HPDE6-E6E7 (cell line): ENCODE measurements around the gene CTNNB1.

ENCODE experiments used
- DNase-seq: peaks from one replicate; pipeline ENCODE4 v3.0.0; 2011; ENCODE audit warnings: missing footprints; ENCODE audit errors: extremely low spot score

The CTNNB1 gene

DNA sequence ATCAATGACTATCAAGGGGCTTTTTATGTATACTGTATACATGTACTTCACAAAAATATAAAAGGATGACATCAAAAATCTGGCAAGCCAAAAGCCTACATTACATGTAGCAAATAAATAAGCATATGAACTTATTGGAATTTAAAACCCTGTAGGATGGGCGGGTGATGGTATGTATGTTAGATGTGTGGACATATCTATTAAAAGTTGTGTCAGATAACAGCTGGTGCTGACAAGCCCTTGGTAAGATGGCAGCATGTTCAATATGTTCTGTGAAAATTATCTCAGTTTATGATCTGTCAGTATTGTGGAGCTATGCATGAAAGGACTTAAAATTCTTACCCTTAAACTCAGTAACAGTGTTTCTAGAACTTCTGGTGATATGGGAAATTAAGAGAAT, 20.1 kb downstream of the CTNNB1 start:
- no peak for DNase-seq

DNA sequence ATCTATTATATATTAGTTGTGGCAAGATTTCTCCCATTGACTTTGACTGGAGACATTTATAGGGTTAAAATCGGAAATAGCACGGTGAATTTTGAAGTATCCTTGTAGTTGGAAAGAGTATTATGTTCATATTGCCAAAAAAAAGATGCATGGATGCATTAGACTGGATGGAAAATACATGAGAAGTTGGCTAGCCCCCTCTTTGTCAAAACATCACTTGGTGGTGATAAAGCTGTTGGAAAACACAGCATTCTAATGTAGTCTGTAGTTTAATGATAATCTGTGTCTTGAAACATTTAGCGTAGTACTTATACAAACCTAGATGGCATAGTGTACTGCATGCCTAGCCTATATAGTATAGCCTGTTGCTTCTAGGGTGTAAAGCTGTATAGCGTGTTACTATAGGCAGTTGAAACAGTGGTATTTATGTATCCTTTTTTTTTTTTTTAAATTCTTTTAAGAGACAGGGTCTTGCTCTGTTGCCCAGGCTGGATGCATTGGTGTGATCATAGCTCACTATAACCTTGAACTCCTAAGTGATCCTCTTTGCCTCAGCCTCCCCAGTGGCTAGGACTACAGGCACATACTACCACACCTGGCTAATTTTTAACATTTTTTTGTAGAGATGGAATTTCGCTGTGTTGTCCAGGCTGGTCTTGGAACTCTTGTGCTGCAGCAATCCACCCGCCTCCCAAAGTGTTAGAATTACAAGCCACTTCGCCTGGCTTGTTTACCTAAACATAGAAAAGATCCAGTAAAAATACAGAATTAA, 21.8 kb downstream of the CTNNB1 start:
- DNase-seq: no peak

GRCh38 chr3:41222012-41222411, 22.7 kb downstream of the CTNNB1 start:
- DNase-seq: no peak

DNA sequence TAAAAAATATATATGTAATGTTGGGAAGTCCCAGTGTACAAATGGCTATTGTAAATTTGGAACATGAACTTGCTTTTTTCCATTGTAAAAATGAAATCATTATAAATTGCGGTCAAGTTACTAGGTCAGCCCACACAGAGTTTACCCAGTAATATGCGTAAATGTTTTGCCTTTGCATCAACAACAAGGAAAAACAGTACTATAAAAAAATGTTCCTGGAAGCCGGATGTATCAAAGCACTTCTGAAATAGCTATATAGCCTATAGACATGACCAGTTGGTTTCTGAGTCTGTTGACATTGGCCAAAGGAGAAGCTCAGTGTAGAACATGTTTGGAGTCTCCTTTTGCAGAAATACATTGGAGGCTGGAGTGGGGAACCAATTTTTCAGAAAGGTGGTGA, 23.2 kb downstream of the CTNNB1 start:
- no peak for DNase-seq

- DNase-seq: no peak
These were observed 23.8 kb downstream of the CTNNB1 start for GRCh38 chr3:41223078-41223477.

GRCh38 chr3:41223691-41224090, 24.4 kb downstream of the CTNNB1 start:
- no peak for DNase-seq

DNA sequence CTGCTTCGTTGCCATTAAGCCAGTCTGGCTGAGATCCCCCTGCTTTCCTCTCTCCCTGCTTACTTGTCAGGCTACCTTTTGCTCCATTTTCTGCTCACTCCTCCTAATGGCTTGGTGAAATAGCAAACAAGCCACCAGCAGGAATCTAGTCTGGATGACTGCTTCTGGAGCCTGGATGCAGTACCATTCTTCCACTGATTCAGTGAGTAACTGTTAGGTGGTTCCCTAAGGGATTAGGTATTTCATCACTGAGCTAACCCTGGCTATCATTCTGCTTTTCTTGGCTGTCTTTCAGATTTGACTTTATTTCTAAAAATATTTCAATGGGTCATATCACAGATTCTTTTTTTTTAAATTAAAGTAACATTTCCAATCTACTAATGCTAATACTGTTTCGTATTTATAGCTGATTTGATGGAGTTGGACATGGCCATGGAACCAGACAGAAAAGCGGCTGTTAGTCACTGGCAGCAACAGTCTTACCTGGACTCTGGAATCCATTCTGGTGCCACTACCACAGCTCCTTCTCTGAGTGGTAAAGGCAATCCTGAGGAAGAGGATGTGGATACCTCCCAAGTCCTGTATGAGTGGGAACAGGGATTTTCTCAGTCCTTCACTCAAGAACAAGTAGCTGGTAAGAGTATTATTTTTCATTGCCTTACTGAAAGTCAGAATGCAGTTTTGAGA, 25.0 kb downstream of the CTNNB1 start:
- DNase-seq: no peak

DNA sequence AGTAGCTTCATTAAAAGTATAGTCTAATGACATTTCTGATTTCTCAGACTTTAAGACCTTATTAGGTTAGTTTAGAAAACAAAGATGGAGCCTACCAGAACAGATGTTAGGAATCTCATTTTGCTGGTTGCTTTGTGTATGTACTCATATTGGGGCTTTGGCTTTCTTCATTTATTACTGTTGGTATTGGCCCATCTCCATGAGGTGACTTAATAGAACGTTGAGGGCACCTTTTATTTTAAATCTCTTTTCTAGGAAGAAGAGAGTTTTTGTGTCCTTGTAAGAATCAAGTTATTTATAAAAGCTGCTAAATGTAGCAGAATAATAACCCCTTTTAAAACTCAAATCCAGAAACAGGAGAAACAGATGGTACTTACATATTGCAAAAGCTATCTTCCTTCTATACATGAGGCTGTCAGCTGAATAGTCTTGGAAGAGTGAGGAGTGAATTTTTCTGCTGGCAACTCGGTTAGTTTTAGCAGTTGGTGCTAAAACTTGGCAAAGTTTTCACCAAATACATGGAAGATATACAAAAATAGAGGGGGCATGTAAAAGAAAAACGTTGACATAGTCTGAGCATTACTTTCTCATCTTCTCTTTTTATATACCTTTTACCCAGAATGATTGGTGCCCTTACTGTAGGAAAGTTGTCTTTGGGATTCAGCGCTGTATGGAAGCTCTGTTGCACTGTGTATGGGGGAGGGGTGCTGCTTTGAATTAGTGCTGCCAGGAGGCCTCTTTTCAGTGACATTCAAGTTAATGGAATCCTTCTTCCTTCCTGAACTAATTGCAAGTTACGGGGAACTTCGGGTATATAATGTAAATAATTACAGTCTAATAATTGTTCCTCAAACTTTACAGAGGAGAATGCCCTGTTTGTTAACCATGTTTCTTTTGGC, 35.8 kb downstream of the CTNNB1 start:
- no peak for DNase-seq

DNA sequence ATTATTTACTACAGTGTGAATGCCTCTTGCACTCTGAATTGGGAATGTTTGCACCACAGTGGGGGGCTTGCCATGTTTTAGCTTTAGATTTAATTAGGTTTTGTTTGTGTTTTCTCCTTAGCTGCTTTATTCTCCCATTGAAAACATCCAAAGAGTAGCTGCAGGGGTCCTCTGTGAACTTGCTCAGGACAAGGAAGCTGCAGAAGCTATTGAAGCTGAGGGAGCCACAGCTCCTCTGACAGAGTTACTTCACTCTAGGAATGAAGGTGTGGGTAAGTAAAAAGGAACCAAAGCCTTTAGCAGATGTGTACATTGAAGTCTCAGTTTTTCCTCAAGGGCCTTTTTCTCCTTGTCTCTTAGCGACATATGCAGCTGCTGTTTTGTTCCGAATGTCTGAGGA, 36.9 kb downstream of the CTNNB1 start:
- DNase-seq: no peak

- no peak for DNase-seq
These were observed 38.6 kb downstream of the CTNNB1 start for GRCh38 chr3:41237907-41238306.

- DNase-seq: no peak
These were observed 40.3 kb downstream of the CTNNB1 start for GRCh38 chr3:41239587-41239986.

DNA sequence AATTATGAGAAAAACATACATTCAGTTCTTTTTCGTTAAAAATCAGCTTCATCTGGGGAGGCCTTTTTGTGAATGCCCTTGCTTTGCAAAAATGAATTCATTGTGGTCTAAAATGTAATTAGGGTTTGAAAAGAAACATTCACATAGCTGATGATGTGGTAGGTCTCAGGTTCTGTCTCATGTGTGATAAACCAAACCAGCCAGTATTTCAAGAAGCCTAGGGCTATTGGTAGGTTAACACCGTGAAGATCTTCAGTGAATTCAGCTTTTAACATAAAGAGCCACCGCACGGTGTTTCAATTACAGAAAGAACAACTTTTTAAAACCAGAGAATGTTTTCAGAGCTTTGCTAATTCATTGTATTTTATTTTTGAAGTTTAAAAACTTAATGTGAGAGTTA, 41.9 kb downstream of the CTNNB1 start:
- DNase-seq: no peak

DNA sequence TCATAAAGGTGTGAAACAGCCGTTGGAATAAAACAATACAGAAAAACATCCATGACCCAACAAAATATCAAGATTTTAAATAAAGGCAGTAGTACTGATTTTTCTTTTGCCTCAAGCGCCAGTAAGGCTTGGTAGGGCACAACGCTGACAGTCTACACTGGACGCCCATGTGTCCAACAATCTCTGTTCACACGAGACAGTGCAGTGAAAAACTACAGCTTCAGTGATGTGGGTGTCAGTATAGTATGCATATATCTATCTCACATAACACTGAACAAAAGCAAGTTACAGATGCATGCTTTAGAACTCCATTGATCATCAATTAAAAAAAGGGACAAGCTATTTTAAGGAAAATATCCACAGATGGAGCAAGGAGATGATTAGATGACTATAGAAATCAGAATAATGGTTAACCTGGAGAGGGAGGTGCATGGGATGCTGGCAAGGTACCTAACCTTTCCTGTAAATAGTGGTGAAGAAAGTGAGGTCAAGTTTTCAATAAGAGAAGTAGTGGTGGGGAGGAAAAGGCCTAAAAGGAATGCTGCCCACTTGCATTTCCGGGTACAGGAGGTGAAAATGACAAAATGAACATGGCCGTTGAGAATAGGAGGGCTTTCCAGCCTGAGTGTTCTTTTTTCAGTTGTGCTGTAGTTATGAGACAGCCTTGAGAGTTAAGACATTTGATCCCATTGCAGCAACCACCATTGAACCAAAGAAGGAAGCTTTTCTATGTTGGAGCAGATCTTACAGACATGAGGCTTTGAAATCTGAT, 42.7 kb downstream of the CTNNB1 start:
- no peak for DNase-seq

DNA sequence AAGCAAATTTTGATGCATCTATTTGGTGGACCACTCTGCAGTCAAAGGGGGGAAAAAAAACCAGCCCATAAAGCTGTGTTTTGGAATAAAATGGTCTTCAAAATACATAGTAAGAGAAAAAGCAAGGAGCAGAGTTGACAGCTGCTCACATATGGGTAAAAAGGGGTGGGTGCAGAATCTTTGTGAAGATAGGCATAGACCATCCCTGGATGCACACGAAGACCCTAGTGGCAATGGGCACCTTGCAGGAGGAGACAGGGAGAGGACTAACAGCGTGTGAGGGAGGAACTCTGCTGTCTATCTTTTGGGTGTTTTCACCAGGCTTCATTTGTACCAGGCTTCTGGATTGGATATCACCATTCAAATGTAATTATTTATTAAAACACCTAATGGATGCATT, 43.9 kb downstream of the CTNNB1 start:
- no peak for DNase-seq

DNA sequence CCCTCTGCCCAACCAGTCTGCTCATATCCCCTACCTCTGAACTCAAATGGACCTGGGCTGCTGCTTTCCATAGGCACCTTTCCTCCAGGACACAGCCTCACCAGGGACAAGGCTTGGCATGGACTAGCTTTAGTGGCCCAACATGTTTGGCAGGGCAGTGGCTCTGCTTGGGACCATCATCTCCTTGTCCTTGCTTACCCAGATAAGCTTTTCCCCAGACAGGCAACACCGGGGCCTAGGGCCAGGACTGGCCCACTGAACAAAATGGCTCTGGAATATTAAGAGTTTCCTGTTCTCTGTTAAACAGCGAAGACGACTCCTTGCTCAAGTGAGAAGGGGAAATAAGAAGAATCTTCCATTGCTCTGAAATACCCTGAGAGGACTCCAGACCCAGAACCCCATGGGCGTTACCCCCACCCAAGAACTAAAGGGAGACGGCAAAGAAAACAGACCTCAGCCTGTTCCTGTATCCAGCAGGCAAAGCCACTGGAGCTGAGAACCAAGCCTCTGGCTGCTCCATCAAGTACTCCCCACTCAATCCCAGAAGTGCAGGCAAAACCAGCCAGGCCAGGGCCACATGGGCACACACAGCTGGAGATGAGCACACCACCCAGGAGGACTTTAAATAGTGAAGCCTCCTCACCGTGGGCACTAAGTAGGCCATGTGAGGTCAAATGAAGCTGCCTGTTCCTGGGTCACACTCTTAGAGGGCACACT, 45.5 kb downstream of the CTNNB1 start:
- DNase-seq: no peak

GRCh38 chr3:41247055-41248004, 48.0 kb downstream of the CTNNB1 start:
- no peak for DNase-seq

DNA sequence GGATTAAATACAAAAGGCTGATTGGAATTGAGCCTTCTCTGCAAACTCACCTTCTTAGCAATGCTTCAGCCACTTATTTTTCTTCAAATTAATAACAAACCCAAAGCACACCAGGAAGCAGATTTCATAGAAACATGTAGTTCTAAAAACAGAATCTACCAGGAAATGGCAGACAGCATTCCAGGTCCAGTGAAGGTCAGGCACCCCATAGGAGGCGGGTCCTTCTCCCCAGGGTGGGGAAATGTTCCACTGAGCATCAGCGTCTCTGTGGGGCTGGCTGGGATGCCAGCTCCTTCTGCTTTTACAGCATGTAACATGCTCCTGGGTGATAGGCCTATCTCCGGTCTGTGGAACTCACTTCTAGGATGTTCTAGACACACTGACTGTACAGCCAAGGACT, 49.2 kb downstream of the CTNNB1 start:
- DNase-seq: no peak

GRCh38 chr3:41249318-41249717, 50.0 kb downstream of the CTNNB1 start:
- DNase-seq: no peak

DNA sequence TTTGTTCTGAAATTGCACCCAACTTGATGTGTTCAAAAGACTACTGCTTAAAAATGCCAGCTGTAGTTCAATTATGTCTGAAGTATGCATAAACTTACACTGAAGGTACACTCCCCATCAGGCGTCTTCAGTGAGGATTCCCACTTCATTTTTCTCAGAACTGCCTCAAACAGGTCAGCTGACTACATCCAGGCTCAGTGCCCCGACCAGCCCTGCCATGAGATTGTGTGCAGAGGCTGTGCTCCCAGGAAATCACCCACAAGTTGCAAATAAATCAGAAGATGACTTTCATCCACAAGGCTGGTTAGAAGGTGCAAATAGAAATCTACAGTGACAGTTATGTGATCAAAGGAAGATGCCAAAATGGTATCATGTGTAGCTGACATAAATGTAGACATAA, 51.5 kb downstream of the CTNNB1 start:
- DNase-seq: no peak

DNA sequence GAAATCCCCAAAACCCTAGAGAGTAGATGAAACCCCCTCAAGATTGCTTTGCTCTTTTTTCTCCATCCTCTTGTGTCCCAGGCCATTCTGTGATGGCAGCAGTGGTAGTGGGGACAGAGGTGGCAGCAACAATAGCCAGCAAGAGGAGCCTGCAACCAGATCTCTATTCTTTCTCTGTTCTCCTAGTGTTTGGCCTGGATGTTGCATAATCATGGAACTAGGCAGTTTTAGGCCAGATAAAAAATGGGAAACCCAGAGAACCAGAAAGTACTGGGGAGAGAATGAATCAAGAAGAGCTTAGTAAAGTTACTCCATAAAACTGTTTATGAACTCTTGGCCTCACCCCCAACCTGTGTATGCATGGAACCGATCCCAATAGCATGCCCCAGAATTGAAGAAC, 52.3 kb downstream of the CTNNB1 start:
- no peak for DNase-seq
